ENCODE measurements around the gene TTLL13.

- TF ChIP-seq CTCF (IDR thresholded peaks at IDR 0.05) (no peak), POLR2A (IDR thresholded peaks at IDR 0.05) (no peak)
Measured at GRCh38 chr15:90230610-90231009, 18.7 kb upstream of the TTLL13 start.
